Heart right ventricle (tissue), 16 donors: ENCODE data around the gene POLG. TPM values are rescaled to one million over a fixed set of nuclear protein-coding genes. Genes with fewer than 3 reads are reported as not detected.

ENCODE experiments used
- ATAC-seq, 8 donors: fragments of 200-7000 bp; cut with Tn5 transposase; one replicate each; pipeline ENCODE4 v1.9.1; 2020; ENCODE audit warnings: mild to moderate bottlenecking in 8 of 8, moderate library complexity in 8 of 8, moderate number of reproducible peaks in 1 of 8
- DNase-seq, 2 donors: peaks; one replicate each; pipeline ENCODE4 v3.0.0-alpha.2; 2020
- H3K27ac ChIP-seq, 10 donors: fragments of 200-600 bp; sonication (generic) in 2 of 10; one replicate each; pipeline versions ENCODE4 v1.5.0 to v1.8.0; 2020 to 2022; ENCODE audit warnings: mild to moderate bottlenecking in 3 of 10
- H3K27me3 ChIP-seq, 7 donors: fragments of 200-600 bp; one replicate each; pipeline ENCODE4 v1.8.0; 2021 to 2022; ENCODE audit warnings: mild to moderate bottlenecking in 2 of 7
- H3K36me3 ChIP-seq, 9 donors: fragments of 200-600 bp; sonication (generic) in 1 of 9; one replicate each; pipeline versions ENCODE4 v1.5.0 to v1.8.0; 2020 to 2022; ENCODE audit warnings: mild to moderate bottlenecking in 2 of 9
- H3K4me1 ChIP-seq, 9 donors: fragments of 200-600 bp; sonication (generic) in 1 of 9; one replicate each; pipeline versions ENCODE4 v1.5.0 to v1.8.0; 2020 to 2022; ENCODE audit warnings: mild to moderate bottlenecking in 4 of 9
- H3K4me3 ChIP-seq, 10 donors: fragments of 200-600 bp; sonication (generic) in 2 of 10; one replicate each; pipeline versions ENCODE4 v1.5.0 to v1.8.0; 2020 to 2022; ENCODE audit warnings: mild to moderate bottlenecking in 7 of 10, moderate library complexity in 2 of 10
- H3K9me3 ChIP-seq, 11 donors: fragments of 200-600 bp in 10 of 11; sonication (generic) in 2 of 11; one replicate each; pipeline versions ENCODE4 v1.5.0 to v1.8.0; 2013 to 2022; ENCODE audit warnings: mild to moderate bottlenecking in 2 of 11, control low read depth in 1 of 11, moderate library complexity in 1 of 11
- WGBS, 2 donors: extraction: QIAGEN DNeasy Blood & Tissue Kit; methylation state at CpG; one replicate each; pipeline ENCODE4 v1.1.7; 2013; ENCODE audit warnings: inconsistent platforms in 1 of 2; 5-methylcytosine and 5-hydroxymethylcytosine counted together
- intact Hi-C, 10 donors: fragments of 100-400 bp; cut with DNase I; formaldehyde crosslinking; loops; one replicate each; pipeline versions ENCODE4 v1.11.1 to v1.14.2; 2022
- polyA plus RNA-seq, 2 donors: library from polyadenylated mRNA; stranded (reverse); fragments of 200-250 nt; gene quantifications; one replicate each; pipeline ENCODE4 v1.2.3, GENCODE V29; 2013
- total RNA-seq, 10 donors: library from RNA; stranded (reverse); fragmentation: NEBNext Ultra II Directional in 3 of 10; extraction: Animal tissue kit (Norgen Biotek cat#: 25700) in 3 of 10; gene quantifications; one replicate each; pipeline versions ENCODE4 v1.2.1 to v1.2.4, GENCODE V29; 2021 to 2023
- TF ChIP-seq, protein P1 (sequence below), 9 donors: fragments of 200-600 bp; sonication (generic) in 2 of 9; IDR thresholded peaks; one replicate each; pipeline versions ENCODE4 v1.5.0 to v1.8.0; 2021 to 2022; ENCODE audit warnings: antibody characterized with exemption in 9 of 9, mild to moderate bottlenecking in 5 of 9, moderate library complexity in 1 of 9
- donor health status: Arrhythmogenic right ventricular cardiomyopathy.
- donor health status: ischemic (EF 13 %, LVEDD 7.1; RV severe dilation, severe dysfunction).
- donor health status: healthy with polysubstance abuse.
- donor health status: DM: no; HTN: yes; CAD: no.
- donor health status: DM: no; HTN: no; CAD: no.
- donor health status: ischemic (EF 25% LVEDD 6.9; RV normal size, moderate dysfunction).
- donor health status: ischemic (EF 25% LVEDD 5.7; RV mildly dilated, moderate dysfunction).
- donor health status: healthy.
- donor health status: DM: yes; HTN: yes; CAD: no.
- donor health status: Ischemic cardiomyopathy.
- donor health status: ischemic (EF 35%, LVEDD 5.7; RV mildly dilated, moderate dysfunction).
- donor health status: nonischemic (EF 11% LVEDD 7.7; RV severe dilation, severe dysfunction).
- donor health status: DM: yes; HTN: yes; CAD: no.
- donor health status: PGD.
- donor health status: ischemic (EF 29% LVEDD 5.4; RV normal size, mild dysfunction).
- donor health status: nonischemic (EF 23%, LVEDD 6.1; RV moderate dilation, normal function).

Gene POLG
- total and polyA plus RNA-seq, 12 donors = 31.1 to 52.5 (median 34.7) TPM

- ATAC-seq (no peak), DNase-seq (no peak)
- H3K4me1 ChIP-seq = peaks cover 4 to 37% (median 29%) of the 10 kb centered on the region in 9 donors
- WGBS, 2 donors = 5 to 6% methylated on average over 9 of the region's 9 CpGs
- no peak overlapping the region for H3K4me3 ChIP-seq
- H3K36me3 ChIP-seq = no peaks in the 10 kb centered on the region
- H3K27ac ChIP-seq = no peak overlapping the region
- no peaks in the 10 kb centered on the region for H3K9me3 ChIP-seq
- intact Hi-C loops = no loop called here
- TF ChIP-seq, protein P1, sequence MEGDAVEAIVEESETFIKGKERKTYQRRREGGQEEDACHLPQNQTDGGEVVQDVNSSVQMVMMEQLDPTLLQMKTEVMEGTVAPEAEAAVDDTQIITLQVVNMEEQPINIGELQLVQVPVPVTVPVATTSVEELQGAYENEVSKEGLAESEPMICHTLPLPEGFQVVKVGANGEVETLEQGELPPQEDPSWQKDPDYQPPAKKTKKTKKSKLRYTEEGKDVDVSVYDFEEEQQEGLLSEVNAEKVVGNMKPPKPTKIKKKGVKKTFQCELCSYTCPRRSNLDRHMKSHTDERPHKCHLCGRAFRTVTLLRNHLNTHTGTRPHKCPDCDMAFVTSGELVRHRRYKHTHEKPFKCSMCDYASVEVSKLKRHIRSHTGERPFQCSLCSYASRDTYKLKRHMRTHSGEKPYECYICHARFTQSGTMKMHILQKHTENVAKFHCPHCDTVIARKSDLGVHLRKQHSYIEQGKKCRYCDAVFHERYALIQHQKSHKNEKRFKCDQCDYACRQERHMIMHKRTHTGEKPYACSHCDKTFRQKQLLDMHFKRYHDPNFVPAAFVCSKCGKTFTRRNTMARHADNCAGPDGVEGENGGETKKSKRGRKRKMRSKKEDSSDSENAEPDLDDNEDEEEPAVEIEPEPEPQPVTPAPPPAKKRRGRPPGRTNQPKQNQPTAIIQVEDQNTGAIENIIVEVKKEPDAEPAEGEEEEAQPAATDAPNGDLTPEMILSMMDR (IDR thresholded peaks at IDR 0.05) = no peak
- H3K27me3 ChIP-seq = peaks cover 51 to 100% (median 100%) of the 10 kb centered on the region in 7 donors
Observed at GRCh38 chr15:89375093-89376005, 40.7 kb upstream of the POLG start.

DNA sequence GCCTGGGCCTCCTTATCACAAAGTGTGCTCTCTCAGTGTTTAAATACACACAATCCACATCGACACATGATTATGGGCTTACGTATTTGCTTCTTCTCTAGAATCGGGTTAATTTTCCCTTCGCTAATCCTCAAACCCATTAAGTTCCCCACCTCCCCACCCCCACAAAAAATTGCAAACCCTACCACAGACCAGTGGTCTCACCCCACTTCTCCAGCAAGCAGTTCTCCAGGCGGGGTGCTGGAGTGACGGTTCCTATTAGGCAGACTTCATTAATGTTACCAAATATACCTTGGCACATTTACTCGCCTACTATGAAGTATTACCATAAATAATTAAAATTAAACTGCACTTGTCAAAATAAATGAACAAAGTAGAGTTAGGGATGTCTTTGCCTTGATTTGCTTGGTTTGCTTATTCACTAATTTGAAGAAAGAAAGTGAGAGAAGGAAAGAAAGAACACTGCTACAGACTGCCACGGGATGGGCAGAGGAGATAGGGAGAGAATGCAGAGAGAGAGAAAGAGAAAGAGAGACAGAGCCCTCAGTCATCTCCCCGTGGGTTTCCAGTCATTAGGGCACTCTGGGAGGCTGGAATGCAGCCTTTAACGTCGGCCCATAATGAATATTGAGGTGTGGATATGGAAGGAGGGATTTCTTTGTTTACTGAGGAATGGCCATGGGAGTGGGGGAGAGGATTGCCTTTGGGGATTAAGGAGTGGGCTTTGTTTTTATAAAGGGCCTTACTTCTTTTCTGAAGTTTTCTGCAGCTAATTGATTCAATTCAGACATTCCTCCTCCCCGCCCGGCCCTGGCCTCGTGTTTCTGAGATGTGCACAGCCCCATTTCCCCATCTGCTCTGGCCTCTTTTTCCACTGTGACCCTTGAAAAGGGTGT lies 39.7 kb upstream of the POLG start:
- 12 to 17% methylated on average over 14 of the region's 14 CpGs for WGBS, 2 donors
- Histone ChIP-seq H3K4me3 (no peak overlapping the region), H3K36me3 (no peaks in the 10 kb centered on the region), H3K27me3 (peaks cover 49 to 100% (median 100%) of the 10 kb centered on the region in 7 donors), H3K4me1 (peaks cover 4 to 36% (median 27%) of the 10 kb centered on the region in 9 donors), H3K27ac (no peak overlapping the region), H3K9me3 (no peaks in the 10 kb centered on the region)
- ATAC-seq = no peak
- TF ChIP-seq, protein P1 (IDR thresholded peaks at IDR 0.05) = no peak
- no peak for DNase-seq
- intact Hi-C loops = loop anchor here in 1 of 10 donors (5.0 kb wide), 1 partner anchor 33 kb away; no protein-coding TSS in a partner anchor

GRCh38 chr15:89372069-89372935 lies 37.7 kb upstream of the POLG start:
- Histone ChIP-seq H3K9me3 (no peaks in the 10 kb centered on the region), H3K4me1 (peaks cover 0 to 25% (median 16%) of the 10 kb centered on the region in 9 donors), H3K4me3 (peak overlapping the region in 1 of 10 donors; percentile 24), H3K27ac (no peak overlapping the region), H3K36me3 (no peaks in the 10 kb centered on the region), H3K27me3 (peaks cover 46 to 100% (median 100%) of the 10 kb centered on the region in 7 donors)
- TF ChIP-seq, protein P1 (IDR thresholded peaks at IDR 0.05) = no peak
- intact Hi-C loops = loop anchor here in 1 of 10 donors (5.0 kb wide), 1 partner anchor 35 kb away; no protein-coding TSS in a partner anchor
- WGBS, 2 donors = 11 to 13% methylated on average over 15 of the region's 15 CpGs
- DNase-seq = no peak
- ATAC-seq = no peak
